Endothelial cell (in vitro differentiated cells): ENCODE data around the gene MIA. TPM values are rescaled to one million over a fixed set of nuclear protein-coding genes. Genes with fewer than 3 reads are reported as not detected.

Experiments
- DNase-seq: peaks from one replicate; pipeline ENCODE4 v3.0.0; 2021; ENCODE audit warnings: low spot score
- H3K27ac Mint-ChIP-seq: one replicate; pipeline ENCODE4 v1.8.0; 2021; ENCODE audit warnings: mixed read lengths, inconsistent platforms; ENCODE audit not compliant: unreplicated experiment
- H3K27me3 Mint-ChIP-seq: one replicate; pipeline ENCODE4 v1.8.0; 2021; ENCODE audit warnings: mild to moderate bottlenecking, moderate library complexity, mixed read lengths, inconsistent platforms; ENCODE audit not compliant: unreplicated experiment
- H3K36me3 Mint-ChIP-seq: one replicate; pipeline ENCODE4 v1.8.0; 2021; ENCODE audit warnings: mild to moderate bottlenecking, low read depth, mixed read lengths, inconsistent platforms; ENCODE audit not compliant: unreplicated experiment
- H3K4me1 Mint-ChIP-seq: one replicate; pipeline ENCODE4 v1.8.0; 2021; ENCODE audit warnings: mild to moderate bottlenecking, mixed read lengths, inconsistent platforms; ENCODE audit not compliant: unreplicated experiment
- H3K4me3 Mint-ChIP-seq: one replicate; pipeline ENCODE4 v1.8.0; 2021; ENCODE audit warnings: mild to moderate bottlenecking, mixed read lengths, inconsistent platforms; ENCODE audit not compliant: unreplicated experiment
- H3K9me3 Mint-ChIP-seq: one replicate; pipeline ENCODE4 v1.8.0; 2021; ENCODE audit warnings: mixed read lengths, inconsistent platforms; ENCODE audit not compliant: unreplicated experiment
- total RNA-seq: library from RNA; stranded (reverse); fragmentation: NEBNext Ultra II Directional; extraction: Animal tissue kit (Norgen Biotek cat#: 25700); gene quantifications from one replicate; pipeline ENCODE4 v1.2.1, GENCODE V29; 2021; ENCODE audit not compliant: unreplicated experiment
- TF ChIP-seq, protein P1 (sequence below): fragments of 200-600 bp; sonication (generic); IDR thresholded peaks from one replicate; pipeline ENCODE4 v1.5.0; 2021; ENCODE audit warnings: antibody characterized with exemption; ENCODE audit not compliant: unreplicated experiment

The MIA gene
- total RNA-seq, 1 donor from 2014 or later: not detected

DNA sequence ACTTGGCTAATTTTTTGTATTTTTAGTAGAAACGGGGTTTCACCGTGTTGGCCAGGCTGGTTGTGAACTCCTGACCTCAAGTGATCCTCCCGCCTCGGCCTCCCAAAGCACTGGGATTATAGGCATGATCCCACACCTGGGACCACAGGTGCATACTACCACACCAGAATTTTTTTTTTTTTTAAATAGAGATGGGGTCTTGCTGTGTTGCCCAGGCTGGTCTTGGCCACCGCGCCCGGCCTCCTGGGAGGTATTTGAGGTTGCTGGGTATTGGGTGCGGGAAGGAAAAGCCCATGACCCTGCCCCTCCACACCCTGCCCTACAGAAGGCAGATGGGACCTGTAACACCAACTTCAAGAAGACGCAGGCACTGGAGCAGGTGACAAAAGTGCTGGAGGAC, 38.7 kb upstream of the MIA start:
- Mint-ChIP-seq H3K36me3 (peaks cover 38% of the 10 kb centered on the region), H3K9me3 (no peaks in the 10 kb centered on the region), H3K27ac (no peak overlapping the region), H3K4me1 (no peaks in the 10 kb centered on the region), H3K4me3 (no peak overlapping the region), H3K27me3 (peaks cover 4% of the 10 kb centered on the region)
- TF ChIP-seq, protein P1, sequence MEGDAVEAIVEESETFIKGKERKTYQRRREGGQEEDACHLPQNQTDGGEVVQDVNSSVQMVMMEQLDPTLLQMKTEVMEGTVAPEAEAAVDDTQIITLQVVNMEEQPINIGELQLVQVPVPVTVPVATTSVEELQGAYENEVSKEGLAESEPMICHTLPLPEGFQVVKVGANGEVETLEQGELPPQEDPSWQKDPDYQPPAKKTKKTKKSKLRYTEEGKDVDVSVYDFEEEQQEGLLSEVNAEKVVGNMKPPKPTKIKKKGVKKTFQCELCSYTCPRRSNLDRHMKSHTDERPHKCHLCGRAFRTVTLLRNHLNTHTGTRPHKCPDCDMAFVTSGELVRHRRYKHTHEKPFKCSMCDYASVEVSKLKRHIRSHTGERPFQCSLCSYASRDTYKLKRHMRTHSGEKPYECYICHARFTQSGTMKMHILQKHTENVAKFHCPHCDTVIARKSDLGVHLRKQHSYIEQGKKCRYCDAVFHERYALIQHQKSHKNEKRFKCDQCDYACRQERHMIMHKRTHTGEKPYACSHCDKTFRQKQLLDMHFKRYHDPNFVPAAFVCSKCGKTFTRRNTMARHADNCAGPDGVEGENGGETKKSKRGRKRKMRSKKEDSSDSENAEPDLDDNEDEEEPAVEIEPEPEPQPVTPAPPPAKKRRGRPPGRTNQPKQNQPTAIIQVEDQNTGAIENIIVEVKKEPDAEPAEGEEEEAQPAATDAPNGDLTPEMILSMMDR: no peak
- no peak for DNase-seq

DNA sequence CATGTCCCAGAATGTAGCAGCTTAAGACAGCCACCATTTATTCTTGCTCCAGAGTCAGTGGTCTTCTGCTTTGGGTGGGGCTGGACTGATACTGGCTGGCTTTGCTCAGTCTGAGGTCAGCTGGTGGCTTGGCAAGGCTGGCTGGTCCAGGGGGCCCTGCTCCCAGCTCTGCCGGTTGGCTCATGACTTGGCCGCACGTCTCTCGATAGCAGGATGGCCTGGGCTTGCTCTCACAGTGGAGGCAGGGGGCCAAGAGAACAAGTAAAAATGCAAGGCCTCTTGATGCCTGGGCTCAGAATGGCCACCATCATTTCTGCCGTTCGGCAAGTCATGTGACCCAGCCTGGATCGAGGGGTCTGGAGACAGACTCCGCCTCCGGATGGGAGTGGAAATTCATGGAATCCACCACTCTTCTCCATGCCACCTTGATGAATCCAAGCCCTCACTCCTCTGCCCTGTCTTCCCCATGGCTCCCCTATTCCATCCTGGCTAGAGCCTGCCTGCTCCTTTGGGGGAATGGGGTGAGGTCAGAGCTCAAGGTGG, 38.1 kb upstream of the MIA start:
- H3K27me3 Mint-ChIP-seq: peaks cover 7% of the 10 kb centered on the region
- no peaks in the 10 kb centered on the region for H3K9me3 Mint-ChIP-seq
- TF ChIP-seq, protein P1: no peak
- no peak overlapping the region for H3K27ac Mint-ChIP-seq
- peaks cover 38% of the 10 kb centered on the region for H3K36me3 Mint-ChIP-seq
- no peak overlapping the region for H3K4me3 Mint-ChIP-seq
- H3K4me1 Mint-ChIP-seq: no peaks in the 10 kb centered on the region
- no peak for DNase-seq

DNA sequence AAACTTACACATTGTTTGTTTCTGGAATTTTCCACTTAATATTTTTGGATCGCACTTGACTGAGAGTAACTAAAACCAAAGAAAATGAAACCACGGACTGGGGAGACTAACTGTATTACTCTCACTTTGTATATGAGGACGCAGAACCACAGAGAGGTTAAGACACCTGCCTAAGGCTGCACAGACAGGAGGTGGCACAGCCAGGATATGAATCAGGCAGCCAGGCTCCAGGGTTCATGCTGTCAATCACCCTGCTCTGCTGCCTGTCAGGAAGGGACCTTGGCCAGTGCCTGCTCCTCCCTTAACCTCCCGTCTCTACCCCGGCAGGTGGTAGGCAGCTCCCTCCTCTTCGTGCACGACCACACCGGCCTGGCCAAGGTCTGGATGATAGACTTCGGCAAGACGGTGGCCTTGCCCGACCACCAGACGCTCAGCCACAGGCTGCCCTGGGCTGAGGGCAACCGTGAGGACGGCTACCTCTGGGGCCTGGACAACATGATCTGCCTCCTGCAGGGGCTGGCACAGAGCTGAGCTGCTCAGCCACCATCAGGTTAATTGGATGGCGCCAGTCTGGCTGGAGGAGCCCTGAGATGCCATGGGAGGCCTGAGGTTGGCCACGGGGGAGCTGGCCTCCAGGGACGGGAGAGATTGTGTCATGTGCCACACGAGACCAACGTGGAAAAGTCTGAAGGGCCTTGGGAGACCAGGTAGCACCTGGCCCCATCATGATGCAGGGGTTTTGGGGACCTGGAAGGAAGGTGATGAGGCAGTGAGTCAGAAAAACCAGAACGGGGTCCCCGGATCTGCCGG, 36.1 kb upstream of the MIA start:
- Mint-ChIP-seq H3K27me3 (peaks cover 7% of the 10 kb centered on the region), H3K36me3 (peaks cover 22% of the 10 kb centered on the region), H3K4me3 (peak overlapping the region; percentile 47), H3K9me3 (no peaks in the 10 kb centered on the region), H3K27ac (no peak overlapping the region), H3K4me1 (no peaks in the 10 kb centered on the region)
- no peak for DNase-seq
- TF ChIP-seq, protein P1: no peak

DNA sequence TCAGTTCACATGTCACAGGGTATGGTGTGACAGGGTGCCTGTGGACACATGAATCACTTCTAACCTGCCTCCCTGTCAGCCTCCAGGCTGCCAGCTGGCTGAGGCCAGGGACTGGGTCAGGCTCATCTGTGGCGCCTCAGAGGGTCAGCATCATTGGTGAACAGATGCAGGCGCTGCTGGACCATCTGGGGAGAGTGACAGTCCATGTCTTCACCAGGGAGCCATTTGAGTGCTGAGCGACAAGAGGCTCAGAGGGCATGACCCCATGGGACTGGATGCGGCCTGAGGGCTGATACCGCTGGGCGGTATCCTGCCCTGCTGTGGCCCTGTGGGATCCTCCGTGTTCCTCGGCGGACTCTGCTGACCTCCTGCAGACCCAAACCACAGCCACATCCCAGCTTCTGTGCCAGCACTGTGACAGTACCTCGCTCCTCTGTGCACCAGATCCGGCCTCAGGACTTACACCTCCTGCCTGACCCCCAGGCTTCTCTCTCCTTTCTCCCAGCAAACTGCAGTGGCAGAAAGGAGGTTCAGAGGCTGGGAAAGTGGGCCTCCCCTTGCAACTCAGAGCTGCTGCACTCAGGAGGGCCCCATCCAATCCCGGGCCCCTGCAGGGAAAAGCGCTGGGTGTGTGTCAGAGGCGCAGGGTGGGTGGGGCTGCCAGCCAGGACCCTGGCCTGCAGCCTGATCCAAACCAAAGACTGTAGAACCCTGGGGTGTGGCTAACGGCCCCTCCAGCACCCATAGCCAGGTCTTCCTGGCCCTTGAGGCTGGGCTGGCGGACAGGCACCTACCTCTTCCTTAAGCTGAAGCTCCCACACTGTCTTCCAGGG, 35.2 kb upstream of the MIA start:
- Mint-ChIP-seq H3K4me1 (no peaks in the 10 kb centered on the region), H3K4me3 (no peak overlapping the region), H3K36me3 (peaks cover 20% of the 10 kb centered on the region), H3K9me3 (no peaks in the 10 kb centered on the region), H3K27ac (no peak overlapping the region), H3K27me3 (peaks cover 7% of the 10 kb centered on the region)
- DNase-seq: no peak
- TF ChIP-seq, protein P1: no peak

DNA sequence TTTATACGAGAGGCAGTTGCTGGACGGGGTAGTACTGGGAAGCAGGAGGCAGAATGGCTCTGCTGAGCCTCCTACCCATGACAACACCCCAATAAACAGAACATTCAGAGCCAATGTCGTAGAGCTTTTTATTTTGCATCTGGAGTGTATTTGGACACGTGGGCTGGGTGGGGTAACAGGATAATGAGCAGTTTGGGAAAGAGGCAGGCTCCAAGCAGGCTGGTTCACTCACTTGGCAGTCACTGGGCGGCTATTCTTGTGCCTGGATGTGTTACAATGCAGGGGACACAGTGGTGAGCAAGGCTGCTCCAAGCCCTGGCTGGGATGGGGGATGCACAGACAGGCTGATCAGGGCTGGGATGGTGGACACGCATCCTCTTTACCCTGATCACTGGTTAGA, 34.6 kb upstream of the MIA start:
- TF ChIP-seq, protein P1: no peak
- no peak overlapping the region for H3K27ac Mint-ChIP-seq
- H3K4me1 Mint-ChIP-seq: no peaks in the 10 kb centered on the region
- peaks cover 13% of the 10 kb centered on the region for H3K36me3 Mint-ChIP-seq
- H3K4me3 Mint-ChIP-seq: no peak overlapping the region
- DNase-seq: no peak
- H3K9me3 Mint-ChIP-seq: no peaks in the 10 kb centered on the region
- peaks cover 7% of the 10 kb centered on the region for H3K27me3 Mint-ChIP-seq
